Measurements from ENCODE around the gene ZSWIM3.
A peak's percentile ranks its signal among the peaks of the same experiment; 100 is the strongest.

Gene ZSWIM3

GRCh38 chr20:45833030-45833882, 24.2 kb upstream of the ZSWIM3 start, which contains the start of gene SNX21:
Gene SNX21, plus strand, starts transcription at chr20:45833799. Its CDS starts 121 bp downstream, at chr20:45833920.
- Histone ChIP-seq H3K4me3 (ENCODE audit: extremely low read depth, insufficient read depth, low read length, poor library complexity, severe bottlenecking) (peak within 1 kb of the TSS; percentile 64), H3K27ac (ENCODE audit: low read depth, low read length, severe bottlenecking) (peak within 1 kb of the TSS; percentile 76), H3K36me3 (ENCODE audit: control insufficient read depth, insufficient read depth, low read length) (peaks cover 16% of the 10 kb centered on the region), H3K4me1 (ENCODE audit: control insufficient read depth, insufficient read depth, low read length, poor library complexity, severe bottlenecking) (peaks cover 12% of the 10 kb centered on the region), H3K9me3 (ENCODE audit: control insufficient read depth, low read length) (no peaks in the 10 kb centered on the region)
- 15 to 20% methylated on average over 22 to 25 of the region's 35 CpGs for WGBS, 2 experiments (ENCODE audit: insufficient coverage in 2 of 2)

- H3K4me3 ChIP-seq (ENCODE audit: extremely low read depth, insufficient read depth, low read length, poor library complexity, severe bottlenecking) = peak overlapping the region; percentile 64
- H3K36me3 ChIP-seq (ENCODE audit: control insufficient read depth, insufficient read depth, low read length) = peaks cover 18% of the 10 kb centered on the region
- 9 to 13% methylated on average over 53 to 67 of the region's 71 CpGs for WGBS, 2 experiments (ENCODE audit: insufficient coverage in 2 of 2)
- peak overlapping the region; percentile 76 for H3K27ac ChIP-seq (ENCODE audit: low read depth, low read length, severe bottlenecking)
- H3K4me1 ChIP-seq (ENCODE audit: control insufficient read depth, insufficient read depth, low read length, poor library complexity, severe bottlenecking) = peaks cover 12% of the 10 kb centered on the region
- no peaks in the 10 kb centered on the region for H3K9me3 ChIP-seq (ENCODE audit: control insufficient read depth, low read length)
Observed at GRCh38 chr20:45833883-45834796, 23.3 kb upstream of the ZSWIM3 start.

DNA sequence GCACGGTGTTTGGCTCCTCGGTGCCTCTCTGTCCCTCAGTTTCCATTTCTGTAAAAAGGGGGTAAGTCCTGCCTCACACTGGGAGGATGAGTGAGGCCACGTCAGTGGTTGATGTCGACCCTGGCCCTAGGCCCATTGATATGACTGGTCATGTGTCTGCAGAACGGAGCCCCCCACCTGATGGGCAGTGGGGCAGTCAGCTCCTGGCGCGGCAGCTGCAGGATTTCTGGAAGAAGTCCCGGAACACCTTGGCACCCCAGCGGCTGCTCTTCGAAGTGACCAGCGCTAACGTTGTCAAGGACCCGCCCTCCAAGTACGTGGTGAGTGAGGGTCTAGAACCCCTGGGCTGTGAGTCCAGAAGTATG, 22.6 kb upstream of the ZSWIM3 start:
- 93 to 96% methylated on average over 12 to 14 of the region's 14 CpGs for WGBS, 2 experiments (ENCODE audit: insufficient coverage in 2 of 2)
- H3K9me3 ChIP-seq (ENCODE audit: control insufficient read depth, low read length) = no peaks in the 10 kb centered on the region
- peak overlapping the region; percentile 64 for H3K4me3 ChIP-seq (ENCODE audit: extremely low read depth, insufficient read depth, low read length, poor library complexity, severe bottlenecking)
- peaks cover 12% of the 10 kb centered on the region for H3K4me1 ChIP-seq (ENCODE audit: control insufficient read depth, insufficient read depth, low read length, poor library complexity, severe bottlenecking)
- no peak overlapping the region for H3K27ac ChIP-seq (ENCODE audit: low read depth, low read length, severe bottlenecking)
- peaks cover 18% of the 10 kb centered on the region for H3K36me3 ChIP-seq (ENCODE audit: control insufficient read depth, insufficient read depth, low read length)

DNA sequence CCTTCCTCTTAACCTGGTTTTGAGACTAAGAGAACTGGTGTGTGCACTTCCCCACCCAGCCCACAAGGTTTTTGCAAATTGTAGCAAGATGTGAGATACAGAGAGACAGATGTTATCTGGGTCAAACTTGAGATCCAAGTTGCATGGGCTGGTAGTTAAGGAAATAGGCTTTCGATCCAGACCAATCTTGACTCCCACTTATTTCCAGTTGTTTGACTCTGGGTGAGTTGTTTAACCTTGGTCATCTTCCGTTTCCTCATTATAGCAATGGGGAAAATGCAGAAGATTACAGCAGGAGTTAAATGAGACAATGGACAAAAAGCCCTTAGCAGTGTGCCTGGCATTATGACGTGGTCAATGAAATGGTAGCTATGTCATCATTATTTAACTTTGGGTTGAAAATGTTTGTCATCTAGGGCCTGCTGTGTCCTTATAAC, 22.1 kb upstream of the ZSWIM3 start:
- peaks cover 12% of the 10 kb centered on the region for H3K4me1 ChIP-seq (ENCODE audit: control insufficient read depth, insufficient read depth, low read length, poor library complexity, severe bottlenecking)
- H3K36me3 ChIP-seq (ENCODE audit: control insufficient read depth, insufficient read depth, low read length) = peaks cover 22% of the 10 kb centered on the region
- H3K27ac ChIP-seq (ENCODE audit: low read depth, low read length, severe bottlenecking) = no peak overlapping the region
- WGBS, 2 experiments (ENCODE audit: insufficient coverage in 2 of 2) = 83 to 100% methylated on average over 2 to 3 of the region's 3 CpGs
- H3K9me3 ChIP-seq (ENCODE audit: control insufficient read depth, low read length) = no peaks in the 10 kb centered on the region
- no peak overlapping the region for H3K4me3 ChIP-seq (ENCODE audit: extremely low read depth, insufficient read depth, low read length, poor library complexity, severe bottlenecking)

- H3K4me1 ChIP-seq (ENCODE audit: control insufficient read depth, insufficient read depth, low read length, poor library complexity, severe bottlenecking) = peaks cover 12% of the 10 kb centered on the region
- no peaks in the 10 kb centered on the region for H3K9me3 ChIP-seq (ENCODE audit: control insufficient read depth, low read length)
- no peak overlapping the region for H3K27ac ChIP-seq (ENCODE audit: low read depth, low read length, severe bottlenecking)
- H3K4me3 ChIP-seq (ENCODE audit: extremely low read depth, insufficient read depth, low read length, poor library complexity, severe bottlenecking) = no peak overlapping the region
- 89 to 100% methylated on average over 4 to 5 of the region's 5 CpGs for WGBS, 2 experiments (ENCODE audit: insufficient coverage in 2 of 2)
- peaks cover 26% of the 10 kb centered on the region for H3K36me3 ChIP-seq (ENCODE audit: control insufficient read depth, insufficient read depth, low read length)
Observed at GRCh38 chr20:45835825-45836224, 21.6 kb upstream of the ZSWIM3 start.

DNA sequence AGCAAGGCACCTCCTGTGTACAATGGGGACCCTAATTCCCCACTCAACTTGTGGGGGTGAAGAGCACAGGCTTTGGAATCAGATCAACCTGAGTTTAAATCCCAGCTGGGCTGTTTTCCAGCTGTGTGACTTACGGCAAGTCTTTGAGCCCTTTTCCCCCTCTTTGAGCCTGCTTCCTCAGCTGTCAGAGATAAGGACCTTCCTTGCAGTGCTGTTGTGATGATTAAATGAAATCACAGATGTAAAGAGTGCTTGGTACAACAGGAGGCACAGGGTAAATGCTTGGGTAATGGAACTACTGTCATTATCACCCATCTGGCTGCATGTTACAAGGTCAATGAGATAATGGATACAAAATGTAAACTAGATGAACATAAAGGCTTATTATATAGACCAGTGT, 20.6 kb upstream of the ZSWIM3 start:
- no peak overlapping the region for H3K4me3 ChIP-seq (ENCODE audit: extremely low read depth, insufficient read depth, low read length, poor library complexity, severe bottlenecking)
- peaks cover 32% of the 10 kb centered on the region for H3K36me3 ChIP-seq (ENCODE audit: control insufficient read depth, insufficient read depth, low read length)
- no peaks in the 10 kb centered on the region for H3K9me3 ChIP-seq (ENCODE audit: control insufficient read depth, low read length)
- H3K27ac ChIP-seq (ENCODE audit: low read depth, low read length, severe bottlenecking) = peak overlapping the region; percentile 29
- peaks cover 12% of the 10 kb centered on the region for H3K4me1 ChIP-seq (ENCODE audit: control insufficient read depth, insufficient read depth, low read length, poor library complexity, severe bottlenecking)
- 75 to 83% methylated on average over 1 of the region's 1 CpG for WGBS, 2 experiments (ENCODE audit: insufficient coverage in 2 of 2)

GRCh38 chr20:45840700-45841198, 16.7 kb upstream of the ZSWIM3 start:
- no peak overlapping the region for H3K4me3 ChIP-seq (ENCODE audit: extremely low read depth, insufficient read depth, low read length, poor library complexity, severe bottlenecking)
- peaks cover 6% of the 10 kb centered on the region for H3K4me1 ChIP-seq (ENCODE audit: control insufficient read depth, insufficient read depth, low read length, poor library complexity, severe bottlenecking)
- no peaks in the 10 kb centered on the region for H3K9me3 ChIP-seq (ENCODE audit: control insufficient read depth, low read length)
- no peak overlapping the region for H3K27ac ChIP-seq (ENCODE audit: low read depth, low read length, severe bottlenecking)
- peaks cover 63% of the 10 kb centered on the region for H3K36me3 ChIP-seq (ENCODE audit: control insufficient read depth, insufficient read depth, low read length)
- 91 to 95% methylated on average over 21 to 23 of the region's 25 CpGs for WGBS, 2 experiments (ENCODE audit: insufficient coverage in 2 of 2)

DNA sequence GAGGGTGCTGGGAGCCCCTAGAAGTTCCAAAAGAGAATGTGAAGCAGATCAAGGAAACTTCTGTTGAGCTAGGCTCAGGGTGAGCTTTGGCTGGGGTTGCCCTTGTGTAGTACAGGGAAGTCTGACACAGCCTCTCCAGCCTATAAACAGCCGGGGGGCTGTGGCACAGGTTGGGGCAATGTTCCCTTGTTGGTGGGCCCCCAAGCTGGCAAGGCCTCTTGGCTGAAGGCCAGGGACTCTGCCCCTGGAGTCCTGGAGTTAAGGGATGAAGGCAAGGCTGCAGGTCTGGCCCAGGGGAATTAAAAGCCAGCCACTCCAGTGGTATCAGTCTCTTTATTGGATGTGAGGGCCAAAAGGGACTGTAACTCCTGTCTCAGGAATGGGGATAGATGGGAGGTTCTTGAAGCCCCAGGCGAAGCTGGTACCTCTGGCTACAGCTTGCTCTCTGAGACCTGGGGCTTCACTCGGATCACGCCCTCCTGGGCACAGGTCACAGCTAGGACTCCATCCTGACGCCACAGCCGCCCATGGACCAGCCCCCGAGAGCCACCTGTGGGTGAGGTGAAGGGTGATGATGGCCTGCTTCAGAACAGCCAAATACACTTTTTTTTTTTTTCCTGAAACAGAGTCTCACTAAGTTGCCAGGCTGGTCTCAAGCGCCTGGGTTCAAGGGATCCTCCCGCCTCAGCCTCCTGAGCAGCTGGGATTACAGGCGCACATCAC, 15.8 kb upstream of the ZSWIM3 start:
- WGBS, 2 experiments (ENCODE audit: insufficient coverage in 2 of 2) = 95 to 100% methylated on average over 4 to 6 of the region's 10 CpGs
- peaks cover 68% of the 10 kb centered on the region for H3K36me3 ChIP-seq (ENCODE audit: control insufficient read depth, insufficient read depth, low read length)

GRCh38 chr20:45842169-45842812, 15.1 kb upstream of the ZSWIM3 start:
- WGBS, 2 experiments (ENCODE audit: insufficient coverage in 2 of 2) = 89 to 92% methylated on average over 4 to 5 of the region's 5 CpGs
- Histone ChIP-seq H3K36me3 (ENCODE audit: control insufficient read depth, insufficient read depth, low read length) (peaks cover 70% of the 10 kb centered on the region), H3K4me3 (ENCODE audit: extremely low read depth, insufficient read depth, low read length, poor library complexity, severe bottlenecking) (no peak overlapping the region), H3K9me3 (ENCODE audit: control insufficient read depth, low read length) (no peaks in the 10 kb centered on the region), H3K27ac (ENCODE audit: low read depth, low read length, severe bottlenecking) (no peak overlapping the region), H3K4me1 (ENCODE audit: control insufficient read depth, insufficient read depth, low read length, poor library complexity, severe bottlenecking) (no peaks in the 10 kb centered on the region)

More for the DNA sequence above, 15.8 kb upstream of the ZSWIM3 start:
- peaks cover 5% of the 10 kb centered on the region for H3K4me1 ChIP-seq (ENCODE audit: control insufficient read depth, insufficient read depth, low read length, poor library complexity, severe bottlenecking)
- H3K27ac ChIP-seq (ENCODE audit: low read depth, low read length, severe bottlenecking) = no peak overlapping the region
- no peaks in the 10 kb centered on the region for H3K9me3 ChIP-seq (ENCODE audit: control insufficient read depth, low read length)
- H3K4me3 ChIP-seq (ENCODE audit: extremely low read depth, insufficient read depth, low read length, poor library complexity, severe bottlenecking) = no peak overlapping the region

- peaks cover 65% of the 10 kb centered on the region for H3K36me3 ChIP-seq (ENCODE audit: control insufficient read depth, insufficient read depth, low read length)
- no peaks in the 10 kb centered on the region for H3K9me3 ChIP-seq (ENCODE audit: control insufficient read depth, low read length)
- no peak overlapping the region for H3K27ac ChIP-seq (ENCODE audit: low read depth, low read length, severe bottlenecking)
- H3K4me3 ChIP-seq (ENCODE audit: extremely low read depth, insufficient read depth, low read length, poor library complexity, severe bottlenecking) = no peak overlapping the region
- WGBS, 2 experiments (ENCODE audit: insufficient coverage in 2 of 2) = 95 to 96% methylated on average over 10 to 13 of the region's 14 CpGs
- no peaks in the 10 kb centered on the region for H3K4me1 ChIP-seq (ENCODE audit: control insufficient read depth, insufficient read depth, low read length, poor library complexity, severe bottlenecking)
Observed at GRCh38 chr20:45843506-45843905, 13.9 kb upstream of the ZSWIM3 start.

All from mesodermal cell (in vitro differentiated cells).